GM20000 (cell line): ENCODE results near the gene PRKCG.

ENCODE experiments used
- DNase-seq: peaks from one replicate; pipeline ENCODE4 v3.0.0; 2012; ENCODE audit warnings: low spot score
- CTCF ChIP-seq: IDR thresholded peaks from 2 replicates; pipeline ENCODE4 v1.5.1; 2012; ENCODE audit warnings: mild to moderate bottlenecking, control low read depth; ENCODE audit errors: extremely low read depth, missing control alignments

The PRKCG gene

GRCh38 chr19:53882391-53883050 is 524 bp downstream of the PRKCG start:
- no peak for DNase-seq

GRCh38 chr19:53883231-53883661 is 1.2 kb downstream of the PRKCG start:
- no peak for DNase-seq
- no peak for TF ChIP-seq CTCF

More at GRCh38 chr19:53882391-53883050, 524 bp downstream of the PRKCG start:
- TF ChIP-seq CTCF = no peak

GRCh38 chr19:53883741-53884140 is 1.7 kb downstream of the PRKCG start:
- DNase-seq = no peak
- no peak for TF ChIP-seq CTCF

- no peak for DNase-seq
- TF ChIP-seq CTCF = no peak
Measured at GRCh38 chr19:53884256-53884655, 2.3 kb downstream of the PRKCG start.

GRCh38 chr19:53885036-53885435 is 3.0 kb downstream of the PRKCG start:
- no peak for TF ChIP-seq CTCF
- no peak for DNase-seq

GRCh38 chr19:53892301-53892980 is 10.4 kb downstream of the PRKCG start:
- no peak for TF ChIP-seq CTCF
- DNase-seq = no peak

- no peak for TF ChIP-seq CTCF
- DNase-seq = no peak
Measured at GRCh38 chr19:53892981-53893325, 11.0 kb downstream of the PRKCG start.
